ACC112 (cell line): Measurements from ENCODE around the gene ARL15.
"Not testable (repeated sequence)": the region's sequence is repeated elsewhere in the genome, so short reads cannot be mapped to it uniquely, and the experiment has no call there.

Experiments
- H2AFZ ChIP-seq: fragments of 200-600 bp; sonication (generic); one replicate; pipeline ENCODE4 v1.6.0; 2017; ENCODE audit warnings: antibody characterized with exemption, low read length; ENCODE audit not compliant: unreplicated experiment
- H3K27ac ChIP-seq: fragments of 200-600 bp; sonication (generic); 2 replicates; pipeline ENCODE4 v1.5.1; 2014; ENCODE audit warnings: low read depth, mild to moderate bottlenecking, antibody characterized with exemption, low read length, moderate library complexity
- H3K27me3 ChIP-seq: fragments of 200-600 bp; sonication (generic); 2 replicates; pipeline ENCODE4 v1.6.1; 2014; ENCODE audit warnings: mild to moderate bottlenecking, antibody characterized with exemption, low read length, moderate library complexity, mixed read lengths; ENCODE audit not compliant: insufficient read depth
- H3K36me3 ChIP-seq: fragments of 200-600 bp; sonication (generic); 2 replicates; pipeline ENCODE4 v1.6.1; 2016; ENCODE audit warnings: mild to moderate bottlenecking, antibody characterized with exemption, low read length, moderate library complexity, mixed read lengths; ENCODE audit not compliant: insufficient read depth
- H3K4me1 ChIP-seq: fragments of 200-600 bp; sonication (generic); one replicate; pipeline ENCODE4 v1.6.1; 2016; ENCODE audit warnings: low read length, mixed read lengths; ENCODE audit not compliant: insufficient read depth, unreplicated experiment, control insufficient read depth
- H3K4me3 ChIP-seq: fragments of 200-600 bp; sonication (generic); 2 replicates; pipeline ENCODE4 v1.5.1; 2014; ENCODE audit warnings: mild to moderate bottlenecking, low read depth, low read length
- H3K79me2 ChIP-seq: fragments of 200-600 bp; sonication (generic); one replicate; pipeline ENCODE4 v1.6.0; 2016; ENCODE audit warnings: low read length; ENCODE audit not compliant: control insufficient read depth, unreplicated experiment, insufficient read depth

ARL15 gene

DNA sequence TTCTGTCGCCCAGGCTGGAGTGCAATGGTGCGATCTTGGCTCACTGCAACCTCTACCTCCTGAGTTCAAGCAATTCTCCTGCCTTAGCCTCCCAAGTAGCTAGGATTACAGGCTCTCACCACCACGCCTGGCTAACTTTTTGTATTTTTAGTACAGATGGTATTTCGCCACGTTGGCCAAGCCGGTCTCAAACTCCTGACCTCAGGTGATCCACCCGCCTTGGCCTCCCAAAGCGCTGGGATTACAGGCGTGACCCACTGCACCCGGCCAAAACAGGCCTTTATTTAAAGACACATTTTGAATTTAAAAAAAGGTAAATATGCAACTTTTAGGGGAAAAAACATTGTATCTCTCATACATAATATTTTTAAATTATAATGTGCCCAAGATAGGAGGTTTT is 266.1 kb downstream of the ARL15 start:
- H3K79me2 ChIP-seq, H2AFZ ChIP-seq, H3K36me3 ChIP-seq, H3K4me3 ChIP-seq, H3K27me3 ChIP-seq, H3K4me1 ChIP-seq, H3K27ac ChIP-seq: not testable (repeated sequence)

DNA sequence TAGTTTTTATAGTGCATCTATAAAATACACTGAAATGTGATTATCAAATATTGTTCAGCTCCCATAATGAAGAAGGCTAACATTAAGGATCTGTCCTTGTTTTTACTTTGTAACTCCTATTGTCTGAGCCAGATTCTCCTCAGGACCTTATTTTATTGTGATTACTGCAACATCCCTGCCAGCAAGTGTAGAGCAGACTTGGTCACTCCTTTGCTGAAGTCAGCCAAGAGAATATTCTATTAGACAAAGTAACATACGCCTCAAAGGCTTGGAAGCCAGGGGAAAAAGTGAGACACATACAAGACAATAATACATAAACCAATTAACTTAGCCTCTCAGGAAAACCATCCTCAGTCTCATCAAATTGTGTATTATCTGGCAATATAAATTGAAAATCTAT is 269.6 kb downstream of the ARL15 start:
- Histone ChIP-seq H3K36me3 (no peaks in the 10 kb centered on the region), H2AFZ (no peak overlapping the region), H3K79me2 (no peaks in the 10 kb centered on the region), H3K27ac (no peak overlapping the region), H3K4me1 (no peaks in the 10 kb centered on the region), H3K4me3 (no peak overlapping the region), H3K27me3 (no peaks in the 10 kb centered on the region)

DNA sequence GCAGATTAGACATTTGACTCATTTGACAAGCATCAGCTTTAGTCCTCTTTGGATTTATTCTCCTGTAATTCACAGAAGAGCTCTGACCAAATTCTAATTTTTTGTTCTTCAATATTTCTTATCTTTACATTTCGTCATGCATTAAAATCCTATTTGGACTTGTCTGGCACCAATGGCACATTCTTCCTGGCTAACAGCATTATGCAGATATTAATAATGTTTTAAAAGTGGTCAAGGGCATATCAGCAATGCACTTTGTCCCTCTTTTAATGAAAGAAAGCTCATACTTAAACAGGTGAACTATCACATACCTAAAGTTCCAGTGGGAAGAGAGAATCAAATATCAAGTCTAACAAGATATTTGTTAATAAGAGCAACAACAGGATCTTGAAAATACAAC is 270.4 kb downstream of the ARL15 start:
- no peak overlapping the region for H3K4me3 ChIP-seq
- H3K79me2 ChIP-seq, result no peaks in the 10 kb centered on the region
- no peaks in the 10 kb centered on the region for H3K4me1 ChIP-seq
- H3K36me3 ChIP-seq, result no peaks in the 10 kb centered on the region
- H3K27ac ChIP-seq, result no peak overlapping the region
- H3K27me3 ChIP-seq, result no peaks in the 10 kb centered on the region
- no peak overlapping the region for H2AFZ ChIP-seq

DNA sequence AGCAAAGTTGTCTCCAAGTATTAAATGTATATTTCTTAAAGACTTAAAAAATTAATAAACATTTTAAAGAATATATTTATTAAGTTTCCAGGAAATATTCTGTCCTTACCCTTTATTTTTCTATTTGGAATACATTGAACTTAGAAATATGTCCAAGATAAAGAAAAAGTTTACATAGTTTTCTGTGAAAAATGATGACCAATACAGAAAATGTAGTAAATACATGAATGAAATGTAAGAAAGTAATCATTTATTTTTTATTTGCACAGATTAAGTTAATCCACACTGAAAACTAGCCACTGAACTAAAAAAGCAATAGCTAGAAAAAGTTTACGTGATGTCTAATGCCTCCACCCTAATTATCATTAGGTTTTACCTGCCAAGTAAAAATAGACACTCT is 273.2 kb downstream of the ARL15 start:
- Histone ChIP-seq H3K27me3 (no peaks in the 10 kb centered on the region), H3K4me3 (no peak overlapping the region), H3K36me3 (no peaks in the 10 kb centered on the region), H3K27ac (no peak overlapping the region), H3K4me1 (no peaks in the 10 kb centered on the region), H2AFZ (no peak overlapping the region), H3K79me2 (no peaks in the 10 kb centered on the region)

- Histone ChIP-seq H3K4me1 (no peaks in the 10 kb centered on the region), H3K79me2 (no peaks in the 10 kb centered on the region), H3K4me3 (no peak overlapping the region), H2AFZ (no peak overlapping the region), H3K36me3 (no peaks in the 10 kb centered on the region), H3K27me3 (no peaks in the 10 kb centered on the region), H3K27ac (no peak overlapping the region)
These were observed 279.4 kb downstream of the ARL15 start for GRCh38 chr5:54030981-54031380.

DNA sequence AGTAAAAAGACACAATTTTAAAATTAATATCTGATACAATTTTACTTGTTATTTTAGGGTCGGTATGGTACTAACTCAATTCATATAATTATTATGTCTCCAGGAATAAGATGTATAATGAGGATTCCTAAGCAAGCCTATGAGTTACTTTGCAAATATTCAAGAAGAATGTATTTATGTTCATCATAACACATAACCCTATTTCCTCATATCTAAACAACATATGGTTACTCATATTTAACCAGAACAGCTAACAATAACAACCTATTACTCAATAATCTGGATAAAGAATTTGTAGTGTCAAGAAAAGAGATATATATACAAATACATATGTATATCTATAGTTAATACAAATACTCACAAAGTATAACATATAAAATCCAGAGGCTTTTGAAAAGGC is 285.9 kb downstream of the ARL15 start:
- no peaks in the 10 kb centered on the region for H3K36me3 ChIP-seq
- peak overlapping the region; percentile 20; the same call in 1 of the 2 replicates for H3K4me3 ChIP-seq
- no peaks in the 10 kb centered on the region for H3K79me2 ChIP-seq
- no peaks in the 10 kb centered on the region for H3K27me3 ChIP-seq
- no peak overlapping the region for H2AFZ ChIP-seq
- peaks cover 29% of the 10 kb centered on the region for H3K4me1 ChIP-seq
- peak overlapping the region; percentile 44; the same call in 1 of the 2 replicates for H3K27ac ChIP-seq

- Histone ChIP-seq H2AFZ (no peak overlapping the region), H3K4me3 (no peak overlapping the region), H3K36me3 (no peaks in the 10 kb centered on the region), H3K4me1 (peaks cover 29% of the 10 kb centered on the region), H3K27ac (0 out of 2 replicates have a peak overlapping the region, but pooled peaks have one; percentile 21), H3K79me2 (no peaks in the 10 kb centered on the region), H3K27me3 (no peaks in the 10 kb centered on the region)
These were observed 288.1 kb downstream of the ARL15 start for GRCh38 chr5:54022223-54022622.

DNA sequence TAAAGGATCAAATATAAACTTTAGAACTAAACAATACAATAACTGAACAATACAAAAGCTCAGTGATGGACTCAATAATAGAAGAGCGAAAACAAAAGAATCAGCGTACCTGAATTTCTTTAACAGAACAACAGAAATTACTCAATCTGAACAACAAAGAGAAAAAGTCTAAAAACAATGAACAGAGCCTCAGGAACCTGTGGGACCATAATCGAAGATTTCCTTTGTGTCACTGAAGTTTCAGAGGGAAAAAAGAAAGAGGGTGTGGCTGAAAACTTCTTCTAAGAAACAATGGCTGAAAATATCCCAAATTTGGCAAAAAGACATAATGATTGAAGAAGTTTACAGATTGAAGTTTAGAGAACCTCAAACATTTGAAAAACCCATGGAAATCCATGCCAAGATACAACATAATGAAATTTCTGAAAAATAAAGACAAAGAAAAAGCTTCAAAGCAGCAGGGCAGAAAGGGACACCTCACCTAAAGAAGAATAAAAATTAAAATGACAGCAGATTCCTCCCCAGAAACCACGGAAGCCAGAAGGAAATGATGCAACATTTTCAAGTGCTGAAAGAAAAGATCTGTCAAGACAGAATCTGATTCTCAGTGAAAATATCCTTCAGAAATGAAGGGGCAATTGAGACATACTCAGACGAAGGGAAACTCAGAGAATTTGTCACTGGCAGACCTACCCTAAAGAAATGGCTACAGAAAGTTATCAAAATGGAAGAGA is 288.8 kb downstream of the ARL15 start:
- Histone ChIP-seq H2AFZ (peak overlapping the region; percentile 43), H3K27me3 (no peaks in the 10 kb centered on the region), H3K79me2 (no peaks in the 10 kb centered on the region), H3K36me3 (no peaks in the 10 kb centered on the region), H3K4me1 (peaks cover 29% of the 10 kb centered on the region), H3K27ac (peak overlapping the region; percentile 21), H3K4me3 (no peak overlapping the region)

DNA sequence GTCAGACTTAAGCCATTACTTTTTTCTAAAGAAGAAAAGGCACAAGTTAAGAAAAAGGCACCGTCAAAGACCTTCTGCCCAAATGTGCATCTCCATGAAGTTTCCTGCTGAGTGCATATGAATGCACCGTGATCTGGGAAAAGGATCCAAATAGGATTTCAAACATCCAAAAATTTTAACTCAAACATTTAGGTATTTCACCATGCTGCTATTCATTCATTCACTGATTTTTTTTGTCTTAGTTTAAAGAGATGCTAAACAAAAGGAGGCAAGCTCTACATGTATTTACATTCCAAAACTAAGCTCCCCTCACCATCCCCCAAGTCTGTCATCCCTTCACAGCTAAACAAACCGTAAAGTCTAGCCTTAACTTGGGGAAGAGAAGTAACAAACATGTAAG is 291.9 kb downstream of the ARL15 start:
- Histone ChIP-seq H3K4me1 (peaks cover 17% of the 10 kb centered on the region), H3K27ac (no peak overlapping the region), H3K79me2 (no peaks in the 10 kb centered on the region)

GRCh38 chr5:54017580-54017979 is 292.8 kb downstream of the ARL15 start:
- Histone ChIP-seq H3K36me3 (peaks cover 3% of the 10 kb centered on the region; the same call in 1 of the 2 replicates), H3K27me3 (no peaks in the 10 kb centered on the region), H2AFZ (no peak overlapping the region), H3K4me1 (peaks cover 22% of the 10 kb centered on the region), H3K27ac (no peak overlapping the region), H3K4me3 (no peak overlapping the region), H3K79me2 (no peaks in the 10 kb centered on the region)

More for the DNA sequence above, 291.9 kb downstream of the ARL15 start:
- Histone ChIP-seq H3K27me3 (no peaks in the 10 kb centered on the region), H2AFZ (no peak overlapping the region), H3K4me3 (no peak overlapping the region), H3K36me3 (peaks cover 3% of the 10 kb centered on the region; the same call in 1 of the 2 replicates)

GRCh38 chr5:54013556-54014194 is 296.7 kb downstream of the ARL15 start:
- Histone ChIP-seq H2AFZ (no peak overlapping the region), H3K4me1 (peaks cover 12% of the 10 kb centered on the region), H3K4me3 (no peak overlapping the region), H3K27me3 (no peaks in the 10 kb centered on the region), H3K27ac (peak overlapping the region; percentile 76), H3K36me3 (peaks cover 3% of the 10 kb centered on the region; the same call in 1 of the 2 replicates), H3K79me2 (no peaks in the 10 kb centered on the region)
